Coronary artery (tissue), 2 donors: ENCODE data around the gene FGFR4.
A peak's percentile ranks its signal among the peaks of the same experiment; 100 is the strongest.

ENCODE experiments used
- DNase-seq: peaks from one replicate; pipeline ENCODE4 v3.0.0-alpha.2; 2017; ENCODE audit warnings: low spot score
- H3K27ac ChIP-seq, 2 donors: fragments of 200-600 bp; sonication (generic); one replicate each; pipeline ENCODE4 v1.5.1; 2016 to 2019
- H3K4me3 ChIP-seq: fragments of 200-600 bp; sonication (generic); 2 replicates; pipeline ENCODE4 v1.5.1; 2016; ENCODE audit warnings: mild to moderate bottlenecking, moderate library complexity
- CTCF ChIP-seq: fragments of 200-600 bp; sonication (generic); IDR thresholded peaks from one replicate; pipeline ENCODE4 v1.5.1; 2019; ENCODE audit warnings: antibody characterized with exemption

Gene FGFR4

GRCh38 chr5:177113566-177114424 is 27.1 kb downstream of the FGFR4 start:
- TF ChIP-seq CTCF = peak; percentile 97
- Histone ChIP-seq H3K4me3 (peak overlapping the region; percentile 9), H3K27ac (peak overlapping the region in 1 of 2 donors; percentile 41)
- DNase-seq = no peak

GRCh38 chr5:177116631-177117373 is 30.1 kb downstream of the FGFR4 start:
- no peak for TF ChIP-seq CTCF
- H3K4me3 ChIP-seq = peak overlapping the region; percentile 57
- peak overlapping the region; percentile 44 to 72 for H3K27ac ChIP-seq
- DNase-seq = peak; percentile 90

- Histone ChIP-seq H3K27ac (peak overlapping the region; percentile 44 to 72), H3K4me3 (no peak overlapping the region)
- no peak for DNase-seq
- no peak for TF ChIP-seq CTCF
These were observed 30.8 kb downstream of the FGFR4 start for GRCh38 chr5:177117441-177118045.

- Histone ChIP-seq H3K4me3 (no peak overlapping the region), H3K27ac (no peak overlapping the region)
- DNase-seq = no peak
- TF ChIP-seq CTCF = no peak
These were observed 35.9 kb downstream of the FGFR4 start for GRCh38 chr5:177122566-177122965.

- H3K27ac ChIP-seq = no peak overlapping the region
- no peak for DNase-seq
These were observed 37.2 kb downstream of the FGFR4 start for GRCh38 chr5:177123789-177124485.

More at GRCh38 chr5:177123789-177124485, 37.2 kb downstream of the FGFR4 start:
- no peak for TF ChIP-seq CTCF
- no peak overlapping the region for H3K4me3 ChIP-seq
